Stimulated activated CD4-positive, alpha-beta T cell treated with anti-CD3 and anti-CD28 coated beads, Interleukin-15, amount 100 ng/mL, for 48 hours (primary cell): ENCODE measurements around the gene NEK11.

Experiments used
- DNase-seq, 2 donors: peaks; one replicate each; pipeline ENCODE4 v3.0.0-alpha.2; 2020; ENCODE audit warnings: low read depth in 2 of 2

NEK11 gene, protein sequence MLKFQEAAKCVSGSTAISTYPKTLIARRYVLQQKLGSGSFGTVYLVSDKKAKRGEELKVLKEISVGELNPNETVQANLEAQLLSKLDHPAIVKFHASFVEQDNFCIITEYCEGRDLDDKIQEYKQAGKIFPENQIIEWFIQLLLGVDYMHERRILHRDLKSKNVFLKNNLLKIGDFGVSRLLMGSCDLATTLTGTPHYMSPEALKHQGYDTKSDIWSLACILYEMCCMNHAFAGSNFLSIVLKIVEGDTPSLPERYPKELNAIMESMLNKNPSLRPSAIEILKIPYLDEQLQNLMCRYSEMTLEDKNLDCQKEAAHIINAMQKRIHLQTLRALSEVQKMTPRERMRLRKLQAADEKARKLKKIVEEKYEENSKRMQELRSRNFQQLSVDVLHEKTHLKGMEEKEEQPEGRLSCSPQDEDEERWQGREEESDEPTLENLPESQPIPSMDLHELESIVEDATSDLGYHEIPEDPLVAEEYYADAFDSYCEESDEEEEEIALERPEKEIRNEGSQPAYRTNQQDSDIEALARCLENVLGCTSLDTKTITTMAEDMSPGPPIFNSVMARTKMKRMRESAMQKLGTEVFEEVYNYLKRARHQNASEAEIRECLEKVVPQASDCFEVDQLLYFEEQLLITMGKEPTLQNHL

DNA sequence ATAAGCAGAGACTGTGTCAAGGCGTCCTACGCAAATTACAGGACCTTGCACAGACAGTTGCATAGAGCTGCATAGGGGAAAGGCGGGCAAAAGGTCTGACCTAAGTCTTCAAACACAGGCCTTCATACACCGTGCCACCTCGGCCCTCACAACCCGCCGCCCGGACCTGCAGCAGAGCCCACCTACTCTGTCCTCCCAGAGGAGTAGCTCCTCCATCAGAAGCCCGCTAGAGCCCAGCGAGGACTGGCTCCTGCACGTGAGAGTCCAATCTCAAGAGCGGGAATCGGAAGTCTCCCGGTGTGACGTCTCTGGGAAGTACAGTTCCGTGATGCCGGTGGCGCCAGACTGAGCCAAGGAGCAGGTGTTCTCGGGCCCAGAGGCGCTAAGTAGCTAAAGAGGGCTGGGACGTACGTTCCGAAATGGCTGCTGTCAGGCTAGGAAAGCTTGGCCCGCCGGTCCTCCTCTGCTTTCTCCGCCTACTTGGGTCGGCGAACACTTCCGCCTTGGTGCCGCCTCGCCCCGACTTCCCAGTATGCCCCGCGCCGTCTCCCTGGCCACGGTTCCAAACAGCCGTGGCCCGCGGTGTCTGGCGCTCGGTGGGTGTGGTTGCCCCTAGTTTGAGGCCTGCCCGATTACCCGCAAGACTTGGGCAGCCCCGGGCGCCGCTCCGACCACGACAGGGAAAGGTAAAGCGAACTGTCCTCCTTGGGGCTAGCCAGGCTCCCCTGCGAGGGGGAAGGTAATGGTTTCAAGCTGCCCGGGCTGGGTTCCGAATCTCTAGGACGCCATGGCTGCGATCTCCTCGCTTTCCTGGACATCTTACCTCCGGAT lies at the start of gene NEK11, which contains the start of gene ASTE1:
NEK11 (plus strand) TSS at position 557 of the 831 bp plus-strand sequence. CDS start 2,832 bp downstream, outside the sequence.
ASTE1 (minus strand) TSS at position 505 of the 831 bp plus-strand sequence. CDS start 1,519 bp downstream, outside the sequence.
- peak; percentile 82 to 87 for DNase-seq

DNA sequence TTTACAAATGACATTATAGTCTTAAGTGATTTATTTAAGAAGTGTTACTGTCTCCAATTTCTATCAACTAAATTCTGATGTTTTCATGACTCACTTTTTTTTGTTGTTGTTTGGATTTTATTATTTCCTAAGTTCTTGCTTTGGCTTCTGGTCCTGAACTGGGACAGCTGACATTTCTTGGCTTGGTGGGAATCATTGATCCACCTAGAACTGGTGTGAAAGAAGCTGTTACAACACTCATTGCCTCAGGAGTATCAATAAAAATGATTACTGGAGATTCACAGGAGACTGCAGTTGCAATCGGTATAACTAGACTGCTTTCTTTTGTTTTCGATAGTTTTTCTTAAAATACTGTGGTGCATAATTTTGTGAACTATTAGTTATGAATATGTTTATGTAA lies 47.6 kb upstream of the NEK11 start:
- DNase-seq = no peak

DNA sequence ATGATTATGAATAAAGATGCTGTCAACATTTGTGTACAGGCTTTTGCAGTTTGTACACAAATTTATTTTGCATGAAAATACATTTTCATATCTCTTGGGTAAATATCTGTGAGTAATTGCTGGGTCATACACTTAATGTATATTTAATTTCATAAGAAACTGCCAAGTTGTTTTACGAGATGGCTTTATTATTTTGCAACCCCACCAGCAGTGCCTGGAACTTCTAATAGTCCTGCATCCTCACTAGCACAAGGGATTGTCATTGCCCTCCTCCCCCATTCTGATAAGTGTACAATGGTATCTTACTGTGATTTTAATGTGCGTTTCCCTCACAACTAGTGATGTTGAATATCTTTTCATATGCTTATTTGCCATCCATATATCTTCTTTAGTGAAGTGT lies 45.2 kb upstream of the NEK11 start:
- no peak for DNase-seq

DNA sequence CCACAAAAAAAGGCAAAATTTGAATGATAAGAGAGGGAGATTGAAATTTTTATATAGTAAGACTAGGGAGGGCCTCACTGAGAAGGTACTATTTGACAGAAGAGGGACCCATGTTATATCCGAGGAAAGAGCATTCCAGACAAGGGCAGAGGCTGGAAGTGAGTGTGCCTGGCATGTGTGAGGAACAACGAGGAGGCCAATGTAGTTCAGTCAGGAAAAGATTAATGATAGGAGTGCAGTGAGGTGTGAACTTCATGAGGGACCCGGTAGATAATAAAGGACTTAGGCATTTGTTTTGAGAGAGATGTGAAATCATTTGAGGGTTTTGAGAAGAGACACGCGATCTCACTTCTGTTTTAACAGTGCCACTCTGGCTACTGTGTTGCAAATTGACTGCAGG lies 36.4 kb upstream of the NEK11 start:
- no peak for DNase-seq

DNA sequence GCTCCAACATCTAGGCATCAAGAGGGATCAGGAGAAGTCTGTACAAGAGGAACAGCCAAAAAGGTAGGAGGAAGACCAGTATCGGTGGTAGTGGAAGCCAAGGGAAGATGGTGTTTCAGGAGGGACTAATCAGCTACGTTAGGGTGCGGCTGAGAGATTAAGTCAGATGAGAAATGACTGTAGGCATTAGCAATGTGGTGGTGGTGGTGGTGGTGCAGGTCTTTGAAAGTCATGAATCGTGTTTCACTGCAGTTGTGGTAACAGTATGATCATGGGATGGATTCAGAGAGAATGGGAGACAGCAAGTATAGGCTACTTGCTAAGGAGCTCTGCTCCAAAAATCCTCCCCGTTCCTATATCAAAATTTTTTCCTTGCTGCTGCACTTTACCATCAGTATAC lies 35.6 kb upstream of the NEK11 start:
- no peak for DNase-seq

DNA sequence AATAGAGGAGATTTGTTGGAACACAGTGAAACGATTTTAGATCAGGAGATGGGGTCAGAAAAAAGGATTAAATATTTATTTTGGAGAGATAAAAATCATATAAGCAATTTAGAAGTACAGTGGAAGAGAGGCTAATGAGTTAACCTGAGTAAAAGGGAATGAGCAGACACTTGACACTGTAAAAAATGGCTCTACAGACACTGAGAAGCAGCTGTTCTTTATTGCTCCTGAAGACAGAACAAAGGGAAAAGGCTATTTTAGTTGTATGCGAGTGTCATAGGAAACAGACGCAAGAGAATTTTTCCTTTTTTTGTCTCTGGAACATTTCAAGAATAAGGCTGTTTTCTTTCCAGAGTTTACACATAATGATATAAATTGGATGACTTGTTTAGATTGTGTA lies 34.3 kb upstream of the NEK11 start:
- no peak for DNase-seq

DNA sequence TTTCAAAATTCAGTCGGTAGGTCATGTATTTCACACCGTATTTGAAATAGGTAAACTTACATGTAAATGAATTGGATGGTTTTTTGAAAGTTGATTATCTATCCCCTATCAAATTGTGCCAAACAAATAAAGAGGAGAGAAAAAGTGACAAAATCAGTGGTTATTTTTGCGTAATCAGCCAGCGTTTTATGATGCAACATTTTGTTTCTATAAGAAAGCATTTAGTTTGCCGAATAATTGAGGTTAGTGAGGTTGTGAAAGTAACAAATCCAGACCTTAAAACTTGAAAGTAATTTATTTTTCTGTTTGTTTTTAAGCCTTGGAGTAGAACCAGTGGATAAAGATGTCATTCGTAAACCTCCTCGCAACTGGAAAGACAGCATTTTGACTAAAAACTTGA lies 29.4 kb upstream of the NEK11 start:
- DNase-seq = no peak

DNA sequence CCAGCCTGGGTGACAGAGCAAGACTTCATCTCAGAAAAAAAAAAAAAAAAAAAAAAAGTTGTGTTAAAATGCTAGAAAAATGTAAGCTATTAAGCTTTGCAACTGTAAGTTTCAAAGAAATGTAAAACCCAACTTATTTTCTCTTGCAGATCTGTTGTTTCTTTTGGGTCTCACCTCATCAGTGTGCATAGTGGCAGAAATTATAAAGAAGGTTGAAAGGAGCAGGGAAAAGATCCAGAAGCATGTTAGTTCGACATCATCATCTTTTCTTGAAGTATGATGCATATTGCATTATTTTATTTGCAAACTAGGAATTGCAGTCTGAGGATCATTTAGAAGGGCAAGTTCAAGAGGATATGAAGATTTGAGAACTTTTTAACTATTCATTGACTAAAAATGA lies 25.6 kb upstream of the NEK11 start:
- DNase-seq = no peak

DNA sequence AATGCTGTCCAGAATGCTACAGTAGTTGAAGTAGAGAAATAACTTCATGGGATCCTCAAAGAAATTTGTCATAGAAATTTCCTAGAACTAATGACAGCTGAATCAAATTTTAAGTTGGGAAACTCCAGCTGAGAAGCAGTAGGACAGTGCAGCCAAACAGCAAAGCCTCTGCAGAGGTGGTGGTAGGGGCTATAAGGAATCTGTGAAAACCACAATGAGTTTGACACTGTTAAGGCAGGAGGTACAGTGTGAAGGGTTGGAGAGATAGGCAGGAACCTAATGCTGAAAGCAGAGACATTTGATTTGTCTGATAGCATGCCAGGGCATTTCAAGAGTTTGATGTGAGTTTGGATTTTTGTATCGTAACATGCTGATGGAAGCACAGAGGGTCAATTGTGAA lies 22.1 kb upstream of the NEK11 start:
- no peak for DNase-seq

DNA sequence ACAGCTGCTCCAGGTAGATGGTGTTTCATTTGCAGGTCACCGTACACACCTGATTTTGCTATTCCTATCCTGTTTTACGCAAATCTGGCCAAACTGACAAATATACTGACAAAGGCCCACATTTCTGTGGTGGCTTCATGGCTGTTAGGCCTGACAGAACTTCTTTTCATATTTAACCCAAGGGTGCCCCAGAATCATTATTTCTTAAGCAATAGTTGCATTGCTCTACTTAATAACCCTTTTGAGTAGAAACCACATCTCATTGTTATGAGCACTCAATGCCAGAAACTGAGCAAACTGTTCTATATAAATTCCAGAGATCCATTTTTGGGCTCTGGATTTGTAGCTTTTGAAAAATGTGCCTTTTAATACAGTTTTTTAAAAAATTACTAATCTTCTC lies 19.4 kb upstream of the NEK11 start:
- no peak for DNase-seq

DNA sequence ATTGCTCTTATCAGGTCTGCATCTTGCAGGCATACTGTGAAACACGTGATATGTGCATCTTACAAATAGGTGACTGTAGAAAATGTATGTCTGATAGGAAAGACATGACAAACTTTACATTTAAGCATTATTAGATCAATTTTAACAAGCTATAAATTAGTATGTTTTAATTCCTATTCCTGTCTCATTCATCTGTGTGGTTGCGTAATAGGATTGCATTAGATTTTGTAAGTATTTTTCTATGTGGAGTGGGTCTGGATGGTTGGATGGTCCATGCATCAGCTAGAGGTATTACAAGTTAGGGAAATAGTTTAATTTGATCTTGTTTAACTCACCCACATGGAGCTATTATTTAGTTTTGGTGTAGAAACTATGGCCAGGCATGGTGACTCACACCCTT lies 18.9 kb upstream of the NEK11 start:
- DNase-seq = no peak

DNA sequence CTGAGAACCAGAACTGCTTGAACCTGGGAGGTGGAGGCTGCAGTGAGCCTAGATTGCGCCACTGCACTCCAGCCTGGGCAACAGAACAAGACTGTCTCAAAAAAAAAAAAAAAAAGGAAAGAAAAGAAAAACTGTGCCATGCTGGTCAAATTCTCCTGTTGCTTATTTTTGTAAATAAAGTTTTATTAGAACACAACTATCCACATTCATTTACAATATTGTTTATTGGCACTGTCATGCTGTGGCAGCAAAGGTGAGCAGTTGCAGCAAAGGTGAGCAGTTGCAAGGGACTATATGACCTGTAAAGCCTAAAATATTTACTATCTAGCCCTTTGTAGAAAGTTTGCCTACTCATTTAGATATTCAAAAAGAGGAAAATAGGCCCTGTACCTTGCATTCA lies 18.4 kb upstream of the NEK11 start:
- DNase-seq = no peak

DNA sequence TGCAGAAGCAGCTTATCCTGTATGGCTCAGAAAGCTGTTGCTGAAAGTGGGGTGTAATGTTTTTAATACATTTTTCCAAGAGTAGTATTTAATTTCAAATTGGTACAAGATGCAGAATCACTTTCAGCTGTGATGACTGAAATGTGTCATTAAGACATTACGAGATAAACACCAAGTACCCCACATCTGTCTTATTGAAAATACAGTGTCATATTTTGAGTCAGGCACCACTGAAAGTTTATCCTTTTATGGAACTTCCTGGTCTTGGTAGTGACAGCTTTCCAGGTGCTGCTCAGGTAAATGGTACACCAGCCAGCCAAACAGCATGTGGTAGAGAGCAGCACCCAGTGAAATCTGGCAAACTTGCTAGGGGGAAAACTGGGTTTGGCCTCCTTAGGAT lies 17.0 kb upstream of the NEK11 start:
- no peak for DNase-seq

DNA sequence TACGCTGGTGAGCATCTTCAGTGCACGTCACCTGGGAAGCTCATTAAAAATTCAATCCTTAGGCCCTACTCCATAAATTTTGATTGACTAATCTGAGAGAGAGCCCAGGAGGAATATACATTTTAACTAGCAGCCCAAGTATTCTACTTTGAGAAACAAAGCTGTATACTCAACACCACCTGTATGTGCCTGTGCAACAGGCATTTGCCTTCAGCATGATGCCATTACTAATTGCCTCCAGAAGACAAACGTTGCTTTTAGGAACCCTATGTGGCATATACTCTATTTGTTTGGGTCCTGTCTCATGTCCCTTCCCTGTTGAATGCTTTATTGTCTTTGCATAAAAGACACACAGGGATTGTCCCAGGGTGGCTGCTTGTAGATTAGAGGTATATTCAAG lies 7.7 kb upstream of the NEK11 start:
- DNase-seq = no peak

DNA sequence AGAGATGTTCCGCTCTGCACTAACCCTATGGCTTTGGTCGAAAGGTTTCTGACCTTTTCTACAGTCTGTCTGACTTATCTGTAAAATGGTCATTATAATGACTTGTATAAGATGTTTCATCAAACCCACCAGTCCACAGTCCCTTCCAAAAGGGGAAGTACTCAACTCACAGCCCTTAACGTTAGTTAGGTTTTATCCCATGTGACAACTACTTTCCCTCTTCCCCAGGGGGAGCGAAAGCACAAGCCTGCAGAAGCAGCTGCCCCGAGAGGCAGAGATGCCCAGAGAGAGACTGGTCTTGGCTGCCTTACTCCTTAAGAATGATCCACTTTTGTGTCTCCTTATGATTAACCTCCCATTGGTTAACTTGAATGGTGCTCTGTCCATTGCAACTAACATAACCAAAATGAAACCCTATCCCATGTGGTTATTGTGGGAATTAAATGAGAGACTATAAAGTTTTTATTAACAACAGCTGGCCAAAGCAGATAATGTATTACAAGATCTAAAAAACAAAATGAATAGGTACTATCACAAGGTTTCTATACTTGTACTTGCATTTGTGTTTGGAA lies 6.5 kb upstream of the NEK11 start:
- DNase-seq = no peak

DNA sequence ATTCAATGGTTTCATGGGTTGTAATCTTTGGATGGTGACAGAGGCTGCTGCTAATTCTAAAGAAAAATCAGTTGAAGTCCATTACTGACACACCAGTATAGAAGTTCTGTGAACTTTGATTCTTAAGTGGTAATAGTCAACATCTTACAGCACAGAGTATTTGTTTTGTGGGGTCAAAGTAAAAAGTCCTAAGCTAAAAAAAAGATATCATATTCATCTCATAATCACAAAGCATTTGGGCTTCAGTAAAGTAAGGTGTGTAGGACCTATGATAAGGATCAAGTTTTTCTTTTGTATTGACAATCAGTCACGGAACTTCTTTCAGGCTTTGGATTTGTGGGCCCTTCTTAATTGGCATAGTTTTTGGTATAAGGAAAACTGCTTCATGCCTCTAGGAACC lies 1.1 kb upstream of the NEK11 start:
- DNase-seq = no peak

DNA sequence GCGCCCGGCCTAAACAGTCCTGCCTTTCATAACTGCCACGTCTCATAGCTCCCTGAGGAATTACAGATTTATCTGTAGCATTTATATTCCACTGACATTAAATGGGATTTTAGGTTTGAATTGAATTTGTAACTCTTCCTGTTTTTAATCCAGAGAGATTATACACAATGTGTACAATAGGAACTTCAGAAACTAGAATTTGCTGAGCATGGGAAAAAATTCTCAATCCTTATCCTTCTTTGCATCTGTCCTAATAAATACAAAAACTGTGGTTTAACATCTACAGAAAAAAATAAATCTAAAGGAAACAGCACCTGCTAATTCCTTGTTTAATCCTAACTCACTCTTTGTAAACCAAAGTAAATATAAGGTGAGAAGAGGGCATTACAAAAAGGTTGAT lies 2.2 kb downstream of the NEK11 start:
- no peak for DNase-seq

DNA sequence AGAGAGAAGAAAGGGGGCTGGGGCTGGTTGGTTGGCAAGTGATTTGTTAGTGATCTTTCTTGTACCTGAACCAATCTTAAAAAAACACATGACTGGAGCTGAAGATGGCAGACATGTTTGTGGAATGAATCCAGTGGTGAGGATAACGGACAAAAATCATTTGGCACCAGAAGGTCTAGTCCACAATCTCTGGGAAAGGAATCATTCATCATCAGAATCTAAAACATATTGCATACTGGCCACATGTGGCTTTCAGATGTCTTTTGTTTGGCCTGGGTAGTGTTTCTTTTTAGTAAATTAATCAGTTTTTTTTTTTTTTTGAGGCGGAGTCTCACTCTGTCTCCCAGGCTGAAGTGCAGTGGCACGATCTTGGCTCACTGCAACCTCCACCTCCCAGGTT lies 5.0 kb downstream of the NEK11 start:
- no peak for DNase-seq

DNA sequence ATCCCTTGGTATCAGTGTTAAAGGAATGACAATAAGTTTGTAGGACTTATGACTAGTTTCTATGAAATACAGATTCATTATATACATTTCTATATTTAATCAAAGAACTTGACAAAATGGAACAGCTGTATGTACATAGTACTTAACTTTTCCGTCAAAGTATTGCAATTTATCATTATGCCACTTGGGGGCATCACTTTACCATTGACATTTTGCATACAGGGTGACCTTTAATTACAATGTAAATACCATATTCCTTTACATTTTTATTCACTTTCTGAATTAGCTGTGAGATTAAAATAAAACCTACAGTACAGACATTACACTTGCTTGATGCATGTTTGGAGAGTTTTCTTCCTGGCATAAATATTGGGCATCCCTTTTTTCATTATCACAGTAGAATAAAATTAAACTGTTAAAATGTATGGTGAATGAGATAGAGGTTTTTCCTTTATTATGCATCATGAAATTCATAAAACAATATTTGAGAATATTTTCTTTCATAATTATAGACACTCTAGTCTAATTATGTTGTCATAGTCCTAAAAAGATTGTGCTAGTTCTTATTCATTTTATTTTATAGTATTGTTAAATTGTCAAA lies 6.9 kb downstream of the NEK11 start:
- no peak for DNase-seq

DNA sequence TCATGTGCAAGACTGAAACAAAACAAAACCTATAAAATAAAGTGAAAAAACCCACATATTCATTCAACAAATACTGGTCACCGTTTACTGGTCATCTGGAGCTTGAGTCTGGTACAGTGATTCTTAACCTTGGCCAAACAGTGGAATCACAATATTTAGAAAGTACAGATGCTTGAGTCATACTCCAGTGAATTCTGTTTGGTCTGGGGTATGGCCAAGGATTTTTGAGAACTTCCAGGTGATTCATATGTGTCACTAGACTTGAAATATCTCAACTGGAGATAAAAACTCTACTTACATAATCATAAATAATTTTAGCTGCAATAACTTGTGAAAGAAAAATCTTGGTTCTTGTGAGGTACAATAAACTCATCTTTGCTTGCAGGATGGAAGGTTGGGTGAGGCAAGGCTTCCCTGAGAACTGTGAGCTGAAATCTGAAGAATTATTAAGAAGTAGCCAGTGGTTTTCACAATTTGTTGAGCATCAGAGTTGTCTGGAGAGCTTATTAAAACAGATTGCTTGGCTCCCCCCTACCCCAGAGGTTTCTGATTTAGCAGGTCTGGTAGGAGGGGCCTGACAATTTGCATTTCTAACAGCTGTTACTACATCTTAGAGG lies 9.6 kb downstream of the NEK11 start:
- no peak for DNase-seq

DNA sequence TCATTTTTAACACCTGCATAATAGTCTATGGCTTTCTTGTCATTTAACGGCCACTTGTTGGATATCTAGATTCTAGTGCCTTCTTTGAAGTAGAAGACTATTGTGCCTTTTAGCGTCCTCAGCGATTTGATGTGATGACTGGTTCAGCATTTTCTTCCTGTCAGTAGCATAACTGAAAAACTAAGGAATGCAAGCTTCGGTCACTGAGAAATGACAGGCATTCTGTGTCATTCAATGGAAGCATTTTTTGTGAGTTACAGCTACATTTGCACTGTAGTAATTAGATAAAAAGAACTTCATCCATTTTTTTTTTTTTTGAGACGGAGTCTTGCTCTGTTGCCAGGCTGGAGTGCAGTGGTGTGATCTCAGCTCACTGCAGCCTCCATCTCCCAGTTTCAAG lies 10.3 kb downstream of the NEK11 start:
- DNase-seq = no peak
